Frontal cortex (tissue), 4 donors: Measurements from ENCODE around the gene BDKRB1. TPM values are rescaled to one million over a fixed set of nuclear protein-coding genes. Genes with fewer than 3 reads are reported as not detected.

Experiments
- DNase-seq, 2 donors: peaks; one replicate each; pipeline ENCODE4 v3.0.0; 2012; ENCODE audit warnings: low spot score in 2 of 2
- FAIRE-seq: peaks from 2 replicates; lab custom pipeline; 2012; peaks lifted over from hg19 to GRCh38; lab: Jason Lieb, UNC
- total RNA-seq: library from RNA; depleted of rRNA; stranded (reverse); fragments of >200 nt; gene quantifications from one replicate; pipeline ENCODE4 v1.2.3, GENCODE V29; 2014
- donor health status: control.
- donor health status: control.
- donor health status: control.

Gene BDKRB1
- total RNA-seq, 1 donor from 2014 or later, result 0.41 TPM

DNA sequence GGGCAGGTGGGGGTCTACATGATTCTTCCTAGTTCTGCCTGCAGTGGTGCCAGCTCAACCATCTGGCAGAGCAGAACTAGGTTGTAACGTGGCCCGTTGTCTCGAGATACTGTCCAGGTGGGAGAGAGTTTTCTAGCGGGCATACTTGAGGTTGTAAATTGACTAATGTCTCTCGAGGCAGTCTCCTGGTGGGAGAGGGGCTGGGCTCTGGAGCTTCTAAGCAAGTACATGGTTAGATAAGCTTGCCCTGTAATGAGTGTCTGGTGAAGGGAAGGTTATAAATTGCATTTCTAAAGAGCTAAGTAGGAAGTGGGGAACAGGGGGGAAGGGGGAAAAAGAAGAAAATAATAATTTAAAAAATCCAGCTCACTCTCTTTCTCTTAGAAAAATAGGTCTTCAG, 18.1 kb downstream of the BDKRB1 start:
- no peak for FAIRE-seq

DNA sequence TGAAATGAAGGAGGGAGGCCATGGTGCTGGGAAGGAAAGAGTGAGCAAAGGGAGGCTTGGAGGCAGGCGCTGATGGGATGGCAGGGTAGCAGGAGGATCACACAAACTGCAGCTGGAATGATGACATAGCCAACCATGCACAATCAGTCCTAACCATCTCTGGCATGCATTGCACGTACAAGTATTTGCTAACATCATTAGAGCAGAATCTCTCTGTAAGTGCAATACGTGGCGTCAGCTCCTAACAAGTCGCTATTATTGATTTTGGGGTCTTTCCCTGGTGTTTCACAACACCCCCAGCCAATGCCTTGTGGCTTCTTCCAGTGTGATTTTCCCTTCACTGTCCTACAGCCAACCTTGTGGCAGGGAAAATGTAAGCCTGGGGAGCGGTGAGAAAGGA, 18.5 kb downstream of the BDKRB1 start:
- DNase-seq, result no peak
- FAIRE-seq, result no peak

More for the DNA sequence above, 18.1 kb downstream of the BDKRB1 start:
- DNase-seq, result no peak

- FAIRE-seq (no peak), DNase-seq (peak; percentile 49 to 68)
These were observed 19.4 kb downstream of the BDKRB1 start for GRCh38 chr14:96275177-96276112.

- FAIRE-seq (no peak), DNase-seq (no peak)
These were observed 21.9 kb downstream of the BDKRB1 start for GRCh38 chr14:96277890-96278289.

DNA sequence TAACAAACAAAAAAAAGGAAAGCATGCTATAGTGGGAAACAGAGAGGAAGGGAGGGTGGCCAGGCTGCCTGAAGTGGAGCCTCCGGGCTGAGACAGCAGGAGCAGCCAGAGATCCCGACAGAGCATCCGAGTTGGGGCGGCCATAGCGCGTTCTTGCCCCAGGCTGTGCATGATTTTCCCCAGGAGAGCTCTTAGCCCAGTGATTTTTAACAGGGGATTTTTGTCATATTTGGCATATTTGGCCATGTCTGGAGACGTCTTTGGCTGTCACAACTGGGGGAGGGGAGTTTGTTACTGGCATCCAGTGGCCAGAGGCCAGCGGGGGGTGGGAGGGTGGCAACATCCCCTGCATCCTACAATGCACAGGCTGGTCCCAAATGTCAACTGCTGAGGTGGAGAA, 23.6 kb downstream of the BDKRB1 start:
- FAIRE-seq (no peak), DNase-seq (no peak)

DNA sequence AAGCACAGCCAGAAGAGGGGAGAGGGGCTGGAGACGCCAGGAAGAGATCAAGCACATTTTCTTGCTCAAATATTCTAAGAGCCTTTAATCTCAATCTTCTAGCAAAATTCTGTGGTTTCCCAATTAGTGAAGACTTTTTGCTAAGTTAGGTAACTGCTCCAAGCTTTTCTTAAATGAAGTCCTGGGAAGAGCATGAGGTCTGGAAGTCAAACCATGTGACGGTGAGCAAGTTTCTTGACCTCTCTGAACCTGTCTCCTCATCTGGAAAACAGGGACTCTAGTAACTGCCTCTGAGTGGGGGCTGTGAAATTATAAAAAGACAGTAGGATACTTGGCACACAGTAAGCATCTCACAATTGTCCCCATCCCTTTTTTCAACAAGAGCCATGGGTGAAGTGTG, 24.1 kb downstream of the BDKRB1 start:
- no peak for FAIRE-seq
- no peak for DNase-seq

GRCh38 chr14:96281486-96281885, 25.5 kb downstream of the BDKRB1 start:
- FAIRE-seq (no peak), DNase-seq (no peak)

- FAIRE-seq (no peak), DNase-seq (no peak)
These were observed 28.0 kb downstream of the BDKRB1 start for GRCh38 chr14:96284008-96284407.

GRCh38 chr14:96284430-96284829, 28.4 kb downstream of the BDKRB1 start:
- no peak for FAIRE-seq

DNA sequence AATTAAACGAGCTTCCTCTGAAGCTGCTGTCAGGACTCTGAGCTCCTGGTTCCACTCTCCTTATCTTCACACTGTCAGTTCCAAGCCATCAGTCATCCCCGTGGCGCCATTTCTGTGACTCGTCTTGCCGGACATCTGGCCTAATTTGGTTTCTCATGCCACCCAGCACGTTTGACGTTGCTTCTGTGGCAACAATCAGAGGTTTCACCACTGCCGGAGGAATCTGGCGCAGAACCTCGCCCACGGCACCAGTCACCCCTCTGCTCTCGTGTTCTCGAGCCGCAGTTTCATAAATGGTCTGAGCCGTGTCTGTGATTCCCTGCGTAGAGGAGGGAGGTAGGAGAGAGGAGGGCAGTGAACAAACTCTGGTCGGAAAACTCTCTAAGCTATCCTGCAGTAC, 29.7 kb downstream of the BDKRB1 start:
- no peak for DNase-seq
- no peak for FAIRE-seq

More at GRCh38 chr14:96284430-96284829, 28.4 kb downstream of the BDKRB1 start:
- no peak for DNase-seq

DNA sequence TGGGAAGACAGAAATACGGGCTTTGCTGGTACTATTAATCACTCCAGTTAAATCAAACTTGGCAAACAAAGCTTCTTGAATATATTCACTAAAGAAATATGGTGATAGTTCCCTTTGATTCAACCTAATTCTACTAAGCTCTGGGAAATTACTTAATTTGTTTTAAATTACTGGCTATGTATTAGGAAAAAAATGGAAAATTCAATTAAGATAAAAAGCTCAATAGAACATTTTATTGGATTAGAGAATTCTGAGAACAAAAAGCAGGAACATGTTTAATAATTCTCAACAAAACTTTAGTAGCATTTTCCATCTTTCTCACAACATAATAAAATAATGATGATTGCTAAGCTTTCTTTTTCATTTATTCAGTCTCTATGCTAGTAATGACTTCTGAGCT, 30.2 kb downstream of the BDKRB1 start:
- FAIRE-seq (no peak), DNase-seq (no peak)

DNA sequence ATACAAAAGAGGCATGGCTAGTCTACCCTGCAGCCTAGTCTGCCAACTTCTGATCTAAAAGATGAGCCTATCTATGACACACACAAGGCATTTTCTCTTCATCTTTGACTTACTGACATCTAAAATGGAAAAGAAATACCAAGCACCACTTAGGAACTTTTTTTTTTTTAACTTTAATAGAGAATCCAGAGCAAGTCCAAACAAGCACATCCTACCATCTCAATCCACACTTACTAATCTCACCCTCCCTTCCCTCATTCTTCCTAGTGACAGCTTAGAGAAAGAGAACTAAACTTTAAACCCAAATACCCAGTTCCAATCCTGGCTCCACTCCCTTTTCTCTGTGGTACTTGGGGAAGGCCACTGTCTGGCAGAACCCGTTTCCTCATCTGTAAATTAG, 31.8 kb downstream of the BDKRB1 start:
- no peak for DNase-seq
- FAIRE-seq, result no peak

GRCh38 chr14:96294246-96294645, 38.2 kb downstream of the BDKRB1 start:
- no peak for FAIRE-seq

GRCh38 chr14:96297000-96297399, 41.0 kb downstream of the BDKRB1 start:
- FAIRE-seq (peak; percentile 94), DNase-seq (no peak)

More at GRCh38 chr14:96294246-96294645, 38.2 kb downstream of the BDKRB1 start:
- DNase-seq, result no peak

DNA sequence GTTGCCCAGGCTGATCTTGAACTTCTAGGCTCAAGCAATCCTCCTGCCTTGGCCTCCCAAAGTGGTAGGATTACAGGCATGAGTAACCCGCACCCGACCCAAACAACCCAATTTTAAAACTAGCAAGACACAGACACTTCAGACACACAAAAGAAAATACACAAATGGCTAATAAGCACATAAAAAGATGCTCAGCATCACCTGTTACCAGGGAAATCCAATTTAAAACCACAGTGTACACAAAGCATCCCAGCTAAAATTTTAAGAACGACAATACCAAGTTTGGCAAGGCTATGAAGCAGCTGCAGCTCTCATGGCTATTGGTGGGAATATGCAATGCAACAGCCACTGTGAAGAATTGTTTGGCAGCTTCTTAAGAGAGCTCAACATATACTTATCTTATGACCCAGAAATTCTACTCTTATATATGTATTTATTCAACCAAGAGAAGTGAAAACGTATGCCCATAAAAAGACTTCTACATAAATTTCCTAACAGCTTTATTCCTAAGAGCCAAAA, 42.0 kb downstream of the BDKRB1 start:
- no peak for FAIRE-seq

GRCh38 chr14:96299441-96299840, 43.4 kb downstream of the BDKRB1 start:
- no peak for DNase-seq
- no peak for FAIRE-seq

More for the DNA sequence above, 42.0 kb downstream of the BDKRB1 start:
- no peak for DNase-seq

DNA sequence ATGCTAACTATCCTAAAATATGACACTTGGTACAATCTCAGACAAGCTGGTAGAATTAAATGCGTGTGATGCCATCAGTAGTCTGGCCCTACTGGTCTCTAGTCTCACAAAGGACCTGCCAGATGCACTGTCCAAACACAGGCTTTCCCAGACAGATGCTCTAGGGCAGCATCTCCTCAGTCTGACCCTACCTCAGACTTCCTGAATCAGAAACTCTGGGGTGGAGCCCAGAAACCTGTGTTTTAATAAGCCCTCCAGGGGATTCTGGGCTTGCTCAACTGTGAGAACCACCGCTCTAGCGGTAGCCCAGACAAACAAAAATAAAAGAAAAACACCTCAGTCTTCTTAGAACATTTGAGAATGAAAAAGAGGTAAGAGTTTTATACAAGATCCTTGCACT, 48.0 kb downstream of the BDKRB1 start:
- no peak for FAIRE-seq

DNA sequence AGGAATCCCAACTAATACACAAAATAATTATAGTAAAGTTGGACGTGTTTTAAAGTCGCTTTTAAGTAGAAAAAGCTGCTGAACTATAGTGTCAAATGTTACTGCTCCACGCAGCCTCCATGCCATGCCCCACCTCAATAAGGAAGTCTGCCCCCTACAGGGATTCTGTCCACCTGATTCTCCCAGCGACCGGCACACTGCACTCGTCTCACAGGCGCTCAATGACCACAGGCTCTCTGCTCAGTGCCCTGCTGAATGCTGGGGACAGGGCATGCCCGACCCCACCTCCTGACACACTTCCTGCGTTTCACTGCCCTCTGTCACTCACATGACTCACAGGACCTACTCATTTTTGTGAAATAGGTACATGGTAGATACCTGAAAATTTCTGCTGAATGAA, 48.9 kb downstream of the BDKRB1 start:
- DNase-seq (no peak), FAIRE-seq (no peak)

More for the DNA sequence above, 48.0 kb downstream of the BDKRB1 start:
- DNase-seq, result no peak

DNA sequence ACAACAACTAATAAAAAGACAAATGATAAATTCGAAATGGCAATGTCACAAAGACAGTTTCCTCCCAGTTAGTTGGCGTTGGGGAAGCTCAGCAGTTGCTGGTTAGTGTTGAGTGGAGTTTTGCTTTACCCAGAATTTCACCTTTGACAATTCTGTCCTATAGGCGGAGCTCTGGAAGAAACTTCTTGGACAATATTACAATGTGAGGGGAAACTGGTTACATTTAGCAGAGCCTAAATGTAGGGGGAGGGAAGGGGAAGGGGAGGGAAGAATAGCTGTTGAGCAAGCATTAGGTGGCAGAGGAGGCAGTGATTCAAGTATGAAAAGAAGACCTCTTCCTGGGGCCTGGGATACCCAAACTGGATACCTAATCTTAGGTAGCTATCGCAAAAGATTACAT, 51.4 kb downstream of the BDKRB1 start:
- no peak for FAIRE-seq

DNA sequence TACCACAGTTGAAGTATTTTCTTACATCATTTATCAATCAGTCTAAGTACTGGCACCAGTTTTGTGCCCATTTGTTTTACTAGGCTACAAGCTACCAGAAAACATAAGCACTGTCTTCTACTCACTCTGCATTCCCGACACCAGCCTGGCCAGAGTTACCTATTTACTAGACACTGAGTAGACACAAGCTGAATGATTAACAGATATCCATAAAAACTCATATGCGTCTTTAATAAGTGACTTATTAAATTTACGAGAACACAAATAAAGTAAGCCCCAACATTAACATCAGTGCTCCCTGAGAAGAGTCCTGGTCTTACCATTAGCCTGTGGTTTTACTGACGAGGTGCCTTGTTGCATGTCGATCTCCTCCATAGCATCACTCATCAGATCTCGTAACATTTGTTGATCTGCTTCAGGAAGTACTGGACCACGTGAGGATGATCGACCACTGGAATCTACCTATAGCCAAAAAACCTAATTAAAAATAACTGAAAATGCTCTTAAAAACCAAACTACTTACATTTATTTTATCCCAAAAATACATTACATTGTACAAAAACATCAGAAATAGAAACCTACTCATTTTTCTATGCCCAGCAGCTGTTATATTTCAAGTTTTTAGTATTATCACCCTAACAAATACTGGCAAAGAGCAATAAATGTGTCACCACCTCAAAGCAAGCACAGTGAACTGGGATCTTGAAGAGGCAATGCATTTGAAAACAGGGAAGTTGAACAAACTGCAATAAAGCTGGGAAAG, 53.3 kb downstream of the BDKRB1 start:
- no peak for FAIRE-seq
- DNase-seq, result no peak

More for the DNA sequence above, 51.4 kb downstream of the BDKRB1 start:
- DNase-seq, result no peak

GRCh38 chr14:96309896-96310330, 53.9 kb downstream of the BDKRB1 start:
- DNase-seq (no peak), FAIRE-seq (no peak)
